GM12872 (cell line): ENCODE results near the gene FNDC11.

ENCODE experiments used
- TF ChIP-seq, protein P1 (sequence below): IDR thresholded peaks from 3 replicates; pipeline ENCODE4 v1.5.1; 2011; ENCODE audit warnings: low read depth, mild to moderate bottlenecking, low read length, moderate library complexity; ENCODE audit not compliant: insufficient read depth

FNDC11 gene

DNA sequence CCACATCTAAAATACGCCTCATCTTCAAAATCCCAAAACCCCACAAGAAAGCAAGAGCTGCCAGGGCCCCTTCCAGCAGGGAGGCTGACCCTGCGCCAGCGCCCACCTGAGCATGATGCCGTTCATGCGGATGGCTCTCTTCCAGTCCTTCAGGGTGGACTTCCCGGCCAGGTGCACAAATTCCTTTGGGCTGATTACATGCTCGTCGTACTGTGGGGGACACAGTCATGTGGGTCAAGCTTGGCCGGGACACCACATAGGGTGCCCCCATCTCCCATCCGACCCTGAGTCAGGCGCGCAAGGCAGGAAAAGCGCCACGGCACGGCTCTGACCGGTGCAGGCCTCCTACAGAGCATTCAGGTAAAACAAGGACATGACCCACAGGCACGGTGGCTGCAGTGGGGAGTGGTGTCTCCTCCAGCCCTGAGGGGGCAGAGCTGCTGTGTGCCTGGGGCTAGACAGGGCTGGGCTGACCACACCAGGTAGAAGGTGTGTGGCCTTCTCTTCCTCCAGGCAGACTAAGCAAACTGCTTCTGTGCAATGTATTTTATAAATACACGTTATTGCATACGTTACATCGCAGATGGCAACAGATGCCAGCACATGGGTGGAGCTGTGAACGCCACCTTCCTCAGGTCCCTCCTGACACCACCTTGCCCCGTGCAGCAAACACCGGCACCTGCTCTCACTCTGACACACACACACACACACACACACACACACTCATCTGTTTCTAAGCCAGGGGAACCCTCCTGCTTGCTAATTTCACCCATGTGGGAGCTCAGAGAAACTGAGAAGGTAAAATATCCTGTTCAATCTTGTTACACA lies 43.9 kb downstream of the FNDC11 start:
- TF ChIP-seq, protein P1, sequence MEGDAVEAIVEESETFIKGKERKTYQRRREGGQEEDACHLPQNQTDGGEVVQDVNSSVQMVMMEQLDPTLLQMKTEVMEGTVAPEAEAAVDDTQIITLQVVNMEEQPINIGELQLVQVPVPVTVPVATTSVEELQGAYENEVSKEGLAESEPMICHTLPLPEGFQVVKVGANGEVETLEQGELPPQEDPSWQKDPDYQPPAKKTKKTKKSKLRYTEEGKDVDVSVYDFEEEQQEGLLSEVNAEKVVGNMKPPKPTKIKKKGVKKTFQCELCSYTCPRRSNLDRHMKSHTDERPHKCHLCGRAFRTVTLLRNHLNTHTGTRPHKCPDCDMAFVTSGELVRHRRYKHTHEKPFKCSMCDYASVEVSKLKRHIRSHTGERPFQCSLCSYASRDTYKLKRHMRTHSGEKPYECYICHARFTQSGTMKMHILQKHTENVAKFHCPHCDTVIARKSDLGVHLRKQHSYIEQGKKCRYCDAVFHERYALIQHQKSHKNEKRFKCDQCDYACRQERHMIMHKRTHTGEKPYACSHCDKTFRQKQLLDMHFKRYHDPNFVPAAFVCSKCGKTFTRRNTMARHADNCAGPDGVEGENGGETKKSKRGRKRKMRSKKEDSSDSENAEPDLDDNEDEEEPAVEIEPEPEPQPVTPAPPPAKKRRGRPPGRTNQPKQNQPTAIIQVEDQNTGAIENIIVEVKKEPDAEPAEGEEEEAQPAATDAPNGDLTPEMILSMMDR = no peak

DNA sequence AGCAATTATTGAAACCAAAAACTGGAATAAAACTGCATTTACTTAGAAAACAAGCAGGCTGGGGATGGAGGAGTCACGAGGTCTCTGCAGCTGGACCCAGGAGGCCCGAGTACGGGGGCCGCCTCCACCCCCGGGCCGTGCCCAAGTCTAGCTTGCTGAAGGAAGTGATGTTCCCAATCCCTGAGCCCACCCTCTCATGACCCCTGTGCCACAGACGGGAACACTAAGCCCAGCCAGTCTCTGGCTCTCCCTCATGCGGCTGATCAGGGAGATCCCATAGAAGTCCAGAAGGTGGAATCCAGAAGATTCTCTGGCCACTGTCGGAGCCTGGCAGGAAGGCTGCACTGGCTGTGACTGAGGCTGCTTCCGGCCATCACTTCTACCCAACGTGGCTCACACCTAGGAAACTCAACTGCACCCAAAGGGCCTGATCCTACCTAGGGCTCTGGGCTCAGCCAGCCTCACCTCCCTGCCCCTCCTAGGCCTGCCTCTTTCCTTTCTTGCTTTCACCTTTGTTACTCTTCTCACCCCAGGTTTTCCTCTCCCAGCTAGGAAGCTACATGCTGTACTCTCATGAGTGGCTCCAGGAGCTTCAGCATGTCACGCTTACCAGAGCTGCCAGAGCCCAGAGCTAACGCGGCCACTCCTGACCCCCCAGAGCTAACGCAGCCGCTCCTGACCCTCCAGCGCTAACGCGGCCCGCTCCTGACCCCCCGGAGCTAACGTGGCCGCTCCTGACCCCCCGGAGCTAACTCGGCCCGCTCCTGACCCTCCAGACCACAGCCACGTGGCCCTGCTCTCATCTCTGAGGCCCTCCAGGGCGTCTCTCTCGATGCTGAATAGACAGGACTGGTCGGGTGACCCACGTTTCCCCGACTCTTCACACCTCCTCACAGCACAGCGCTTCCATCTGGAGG lies 44.8 kb downstream of the FNDC11 start:
- TF ChIP-seq, protein P1 = no peak

DNA sequence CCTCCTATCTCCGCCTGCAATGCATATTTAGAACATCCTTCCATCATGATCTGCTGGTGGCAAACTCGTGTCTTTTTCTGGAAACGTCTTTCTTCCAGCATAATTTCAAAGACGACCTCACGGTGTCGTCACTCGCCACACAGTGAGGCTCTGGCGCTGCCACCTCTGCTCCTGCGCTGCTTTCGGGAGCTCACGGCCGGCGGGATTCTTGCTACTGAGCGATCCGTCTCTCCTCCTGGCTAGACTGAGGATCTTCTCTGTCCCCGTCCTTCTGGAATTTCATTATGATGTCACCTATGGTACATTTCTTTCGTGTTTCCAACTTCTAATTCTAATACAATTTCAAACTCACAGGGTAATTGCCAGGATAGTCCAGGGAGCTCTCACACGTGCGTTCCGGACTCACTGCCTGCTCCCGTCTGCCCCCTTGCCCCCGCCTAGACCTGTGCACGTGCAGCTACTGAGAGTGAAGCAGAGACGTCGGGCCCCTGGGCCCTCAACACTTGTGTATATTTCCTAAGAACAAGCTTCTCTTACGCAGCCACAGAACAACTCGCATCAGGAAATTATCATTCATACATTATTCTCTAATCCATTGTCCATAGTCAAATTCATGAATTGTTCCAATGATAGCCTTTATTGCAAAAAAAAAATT lies 45.6 kb downstream of the FNDC11 start:
- TF ChIP-seq, protein P1 = no peak

DNA sequence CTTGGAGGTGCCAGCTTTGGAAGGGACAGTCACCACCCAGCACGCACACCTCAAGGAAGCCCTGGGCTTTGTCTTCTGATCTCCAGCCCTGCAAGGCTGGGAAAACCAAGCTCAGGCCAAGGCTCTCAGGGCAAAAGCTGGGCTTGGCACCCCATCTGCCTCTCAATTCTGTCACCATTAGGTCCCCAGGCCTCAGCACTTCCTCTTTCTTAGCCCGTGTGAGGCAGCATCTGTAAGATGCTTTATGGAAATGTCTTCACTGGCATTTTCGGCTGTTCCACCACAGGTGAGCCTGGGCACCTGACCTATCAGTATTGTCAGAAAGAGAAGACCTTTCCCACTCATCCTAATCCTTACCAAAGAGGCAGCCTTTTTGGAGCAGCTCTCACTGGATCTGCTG lies 48.4 kb downstream of the FNDC11 start:
- TF ChIP-seq, protein P1 = no peak
